GM18861 (cell line): ENCODE measurements around the gene CD48.
"Not testable (repeated sequence)": the region's sequence is repeated elsewhere in the genome, so short reads cannot be mapped to it uniquely, and the experiment has no call there.

Source experiments
- ATAC-seq: cut with Tn5 transposase; IDR thresholded peaks from one replicate; pipeline ENCODE4 v1.9.1; 2021; ENCODE audit not compliant: unreplicated experiment

Gene CD48

GRCh38 chr1:160716013-160716412, 4.4 kb upstream of the CD48 start:
- no peak for ATAC-seq

GRCh38 chr1:160714034-160714648, 2.5 kb upstream of the CD48 start:
- not testable (repeated sequence) for ATAC-seq

GRCh38 chr1:160713161-160713560, 1.5 kb upstream of the CD48 start:
- ATAC-seq = no peak

- not testable (repeated sequence) for ATAC-seq
Observed at GRCh38 chr1:160712525-160713080, 981 bp upstream of the CD48 start.

- ATAC-seq = no peak
Observed at GRCh38 chr1:160711276-160711601, 383 bp downstream of the CD48 start.

GRCh38 chr1:160710517-160711252, 937 bp downstream of the CD48 start:
- ATAC-seq = no peak

GRCh38 chr1:160709715-160710114, 1.9 kb downstream of the CD48 start:
- ATAC-seq = no peak

GRCh38 chr1:160708801-160709200, 2.8 kb downstream of the CD48 start:
- peak; percentile 44 for ATAC-seq

GRCh38 chr1:160708118-160708517, 3.5 kb downstream of the CD48 start:
- no peak for ATAC-seq

- no peak for ATAC-seq
Observed at GRCh38 chr1:160707236-160708064, 4.2 kb downstream of the CD48 start.

- no peak for ATAC-seq
Observed at GRCh38 chr1:160706526-160707235, 4.9 kb downstream of the CD48 start.

- ATAC-seq = no peak
Observed at GRCh38 chr1:160705742-160706141, 5.9 kb downstream of the CD48 start.

GRCh38 chr1:160705212-160705621, 6.4 kb downstream of the CD48 start:
- ATAC-seq = not testable (repeated sequence)

- no peak for ATAC-seq
Observed at GRCh38 chr1:160704250-160704649, 7.4 kb downstream of the CD48 start.

GRCh38 chr1:160702100-160702499, 9.5 kb downstream of the CD48 start:
- no peak for ATAC-seq

GRCh38 chr1:160692390-160692789, 19.2 kb downstream of the CD48 start:
- not testable (repeated sequence) for ATAC-seq

- ATAC-seq = no peak
Observed at GRCh38 chr1:160685266-160685665, 26.4 kb downstream of the CD48 start.

GRCh38 chr1:160682983-160683865, 28.4 kb downstream of the CD48 start:
- ATAC-seq = no peak

GRCh38 chr1:160681891-160682140, 29.8 kb downstream of the CD48 start:
- no peak for ATAC-seq
